Activated T-cell treated with anti-CD3 and anti-CD28 coated beads for 48 hours (primary cell): ENCODE measurements around the gene SYCP2.

Experiments used
- DNase-seq: peaks from one replicate; pipeline ENCODE4 v3.0.0-alpha.2; 2020; ENCODE audit warnings: low read depth

The SYCP2 gene

DNA sequence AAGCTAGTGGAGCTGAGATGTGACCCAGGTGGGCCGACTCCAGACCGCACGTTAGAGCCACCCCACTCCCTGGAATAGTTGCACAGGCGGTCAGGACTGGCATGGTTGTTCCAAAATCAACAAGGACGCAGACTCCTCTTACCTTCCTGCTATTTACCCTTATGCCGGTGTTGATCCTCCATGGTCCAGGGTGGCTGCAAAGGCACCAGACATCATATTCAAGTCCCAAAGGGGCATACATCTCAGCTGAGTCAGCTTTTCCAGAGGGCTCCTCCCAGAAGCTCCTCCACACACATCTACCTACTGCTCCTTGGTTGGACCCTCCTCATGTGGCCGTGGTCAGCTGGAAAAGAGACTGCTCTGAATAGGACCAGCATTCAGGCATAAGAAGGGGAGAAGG lies 112.2 kb downstream of the SYCP2 start:
- DNase-seq, result no peak

GRCh38 chr20:59820204-59821041 lies 113.0 kb downstream of the SYCP2 start:
- no peak for DNase-seq

DNA sequence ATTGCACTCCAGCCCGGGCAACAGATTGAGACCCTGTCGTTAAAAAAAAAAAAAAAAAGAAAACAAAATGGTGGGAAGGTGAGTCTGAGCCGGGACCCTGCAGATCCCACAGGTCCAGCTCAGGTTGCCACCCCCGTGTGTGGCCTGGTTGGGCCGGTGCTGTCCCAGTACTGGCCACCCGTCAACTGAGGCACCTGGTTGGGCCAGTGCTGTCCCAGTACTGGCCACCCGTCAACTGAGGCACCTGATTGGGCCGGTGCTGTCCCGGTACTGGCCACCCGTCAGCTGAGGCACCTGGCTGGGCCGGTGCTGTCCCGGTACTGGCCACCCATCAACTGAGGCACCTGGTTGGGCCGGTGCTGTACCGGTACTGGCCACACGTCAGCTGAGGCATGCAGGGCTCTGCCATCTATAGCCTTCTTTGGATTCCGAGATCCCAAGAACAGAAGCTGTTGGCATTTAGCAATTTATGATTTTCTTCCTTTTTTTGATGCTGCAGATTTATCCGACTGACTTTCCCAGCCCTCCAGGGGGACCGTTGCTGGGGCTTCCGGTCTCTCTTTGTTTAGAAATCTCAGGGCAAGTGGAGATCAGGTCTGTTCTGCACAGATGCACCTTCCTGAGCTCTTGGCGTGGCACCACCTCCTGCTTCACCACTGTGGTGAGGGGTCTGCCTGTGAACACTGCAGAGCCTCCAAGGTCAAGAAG lies 113.8 kb downstream of the SYCP2 start:
- DNase-seq, result no peak

DNA sequence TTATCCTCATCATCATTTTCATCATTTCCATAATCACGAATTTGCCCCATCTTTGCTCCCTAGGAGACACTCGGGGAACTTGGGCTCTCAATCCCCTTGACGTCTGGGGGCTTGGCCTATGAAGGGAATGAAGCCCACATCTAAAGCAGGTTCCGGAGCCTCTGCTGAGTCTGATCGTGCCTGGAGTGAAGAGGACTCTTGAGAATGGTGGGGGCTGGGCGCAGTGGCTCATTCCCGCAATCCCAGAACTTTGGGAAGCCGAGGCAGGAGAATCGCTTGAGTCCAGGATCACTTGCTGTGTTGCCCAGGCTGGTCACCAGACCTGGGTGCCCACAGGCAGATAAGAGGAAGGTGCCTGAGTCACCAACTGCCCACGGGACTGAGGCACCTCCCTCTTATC lies 114.5 kb downstream of the SYCP2 start:
- no peak for DNase-seq

DNA sequence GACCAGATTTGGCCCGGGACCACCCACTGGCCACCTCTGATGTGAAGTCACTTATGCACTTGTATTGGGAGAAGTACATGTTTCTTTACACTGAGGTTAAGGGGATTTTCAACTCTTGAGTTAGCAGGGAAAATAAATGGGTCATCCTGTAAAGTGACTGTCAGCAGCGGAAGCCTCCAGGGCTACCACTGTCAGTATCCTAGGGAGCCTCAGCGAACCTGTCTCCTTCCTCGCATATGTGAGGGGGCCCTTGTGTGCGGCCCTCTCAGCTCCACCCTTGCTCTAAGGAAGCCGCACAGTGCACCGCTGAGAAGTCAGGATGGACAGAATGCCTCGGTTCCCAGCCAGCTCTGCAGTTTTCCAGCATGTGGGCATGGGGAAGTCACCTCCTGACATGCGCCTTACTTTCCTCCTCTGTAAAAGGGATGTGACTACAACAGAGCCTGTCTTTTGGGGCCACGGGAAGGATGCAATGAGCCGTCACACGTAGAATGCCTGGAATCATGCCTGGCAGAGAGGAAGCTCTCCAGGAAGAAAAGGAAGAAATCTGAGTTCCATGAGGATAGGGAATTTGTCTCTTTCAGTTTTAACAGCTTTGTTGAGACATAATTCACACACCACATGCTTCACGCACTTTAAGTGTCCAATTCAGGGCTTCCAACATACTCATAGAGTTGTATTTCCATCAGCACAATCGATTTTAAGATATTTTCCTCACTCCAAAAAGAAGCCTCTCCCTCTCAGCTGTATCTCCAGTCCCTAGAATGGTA lies 115.4 kb downstream of the SYCP2 start:
- DNase-seq, result no peak

- no peak for DNase-seq
Observed at GRCh38 chr20:59817406-59817805, 116.0 kb downstream of the SYCP2 start.

DNA sequence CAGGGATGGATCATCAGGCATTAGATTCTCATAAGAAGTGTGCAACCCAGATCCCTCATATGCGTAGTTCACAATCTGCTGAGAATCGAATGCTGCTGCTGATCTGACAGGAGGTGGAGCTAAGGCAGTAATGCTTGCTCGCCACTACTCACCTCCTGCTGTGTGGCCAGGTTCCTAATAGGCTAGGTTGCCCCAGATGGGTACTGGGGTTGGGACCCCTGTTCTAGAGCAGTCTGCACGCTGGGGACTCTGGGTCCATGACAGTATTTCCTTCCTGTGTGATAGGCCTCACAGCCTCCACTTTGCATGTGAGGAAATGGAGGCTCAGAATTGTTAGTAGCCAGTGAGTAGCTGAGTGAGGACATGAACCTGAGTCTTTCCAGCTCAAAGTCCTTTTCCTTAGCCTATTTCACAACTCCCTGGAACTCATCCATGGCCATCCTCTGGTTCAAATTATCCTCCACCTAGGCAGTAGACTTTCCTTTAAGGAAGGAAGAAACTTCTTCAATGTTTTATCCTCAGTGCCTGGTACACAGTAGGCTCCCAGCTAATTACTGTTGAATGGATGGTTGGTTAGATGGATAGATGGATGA lies 117.2 kb downstream of the SYCP2 start:
- no peak for DNase-seq

GRCh38 chr20:59814840-59815340 lies 118.5 kb downstream of the SYCP2 start:
- DNase-seq, result no peak

- no peak for DNase-seq
Observed at GRCh38 chr20:59813948-59814839, 119.2 kb downstream of the SYCP2 start.
